ENCODE data around the gene TNS3. TPM values are rescaled to one million over a fixed set of nuclear protein-coding genes. Genes with fewer than 3 reads are reported as not detected.

TNS3 gene
- polyA plus RNA-seq, 3 donors = 92.4 to 94.7 (median 93.7) TPM

DNA sequence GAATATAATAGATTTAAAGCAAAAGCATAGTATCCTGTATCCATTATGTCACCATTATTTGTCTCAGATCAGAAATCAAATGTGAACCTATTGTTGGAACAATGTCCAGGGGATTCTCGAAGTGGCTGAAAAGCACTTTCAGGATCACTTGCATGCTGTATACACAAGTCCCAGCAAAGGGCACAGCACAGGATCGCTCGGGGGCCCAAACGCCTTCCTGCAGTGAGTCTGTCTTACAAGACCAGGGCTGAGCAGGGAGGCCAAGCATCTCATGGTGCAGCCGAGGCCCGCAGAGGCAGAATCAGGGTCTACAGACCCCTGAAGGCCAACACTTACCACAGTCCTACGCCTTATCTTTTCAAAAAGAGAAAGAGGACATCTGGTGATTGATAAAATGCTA is 92.3 kb downstream of the TNS3 start:
- DNase-seq = no peak

DNA sequence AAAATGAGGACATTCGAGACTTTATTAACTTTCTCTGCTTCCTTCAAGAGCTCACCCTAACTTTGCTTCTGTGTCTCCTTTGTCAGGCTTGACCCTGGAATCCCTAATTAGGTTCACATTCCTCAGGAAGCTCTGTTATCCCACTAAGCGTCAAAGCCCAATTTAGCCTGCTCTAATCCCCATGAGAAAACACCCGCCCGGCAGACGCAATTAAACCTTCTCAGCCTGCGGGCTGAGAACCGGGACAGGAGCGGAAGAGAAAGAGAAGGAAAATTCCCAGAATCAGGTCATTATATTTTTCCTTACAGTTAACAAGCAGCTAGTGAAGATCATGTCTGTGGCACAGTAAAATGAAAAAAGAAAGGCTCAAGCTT is 93.0 kb downstream of the TNS3 start:
- no peak for DNase-seq

DNA sequence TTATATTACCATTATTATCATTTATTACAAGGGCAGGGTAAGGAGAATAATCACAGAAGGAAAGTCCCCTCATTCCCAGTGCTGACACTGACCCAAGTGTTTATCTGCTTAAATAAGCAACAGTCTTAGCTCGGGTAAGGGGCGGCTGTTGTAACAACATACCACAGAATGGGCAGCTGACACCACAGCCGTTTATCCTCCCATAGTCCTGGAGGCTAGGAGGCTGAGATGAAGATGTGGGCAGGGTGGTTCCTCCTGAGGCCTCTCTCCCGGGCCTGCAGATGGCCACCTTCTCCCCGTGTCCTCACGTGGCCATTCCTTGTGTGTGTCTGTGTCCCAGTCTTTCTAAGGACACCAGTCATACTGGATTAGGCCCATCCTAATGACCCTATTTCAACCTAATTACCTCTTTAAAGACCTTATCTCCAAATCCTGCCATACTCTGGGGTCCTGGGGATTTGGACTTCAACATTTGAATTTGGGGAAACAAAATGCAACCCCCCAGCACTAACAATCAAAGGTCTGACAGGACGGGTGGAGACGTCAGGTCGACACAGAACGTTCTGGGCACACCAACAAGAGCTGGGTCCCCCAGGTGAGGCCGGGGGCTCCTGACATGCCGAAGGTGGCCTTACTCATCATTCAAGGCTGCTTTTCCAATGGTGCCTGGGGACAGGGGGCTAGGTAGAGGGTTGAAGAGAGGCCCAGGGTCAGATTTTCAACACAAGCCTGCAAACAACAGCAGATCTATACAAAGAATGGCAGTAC is 93.5 kb downstream of the TNS3 start:
- no peak for DNase-seq

DNA sequence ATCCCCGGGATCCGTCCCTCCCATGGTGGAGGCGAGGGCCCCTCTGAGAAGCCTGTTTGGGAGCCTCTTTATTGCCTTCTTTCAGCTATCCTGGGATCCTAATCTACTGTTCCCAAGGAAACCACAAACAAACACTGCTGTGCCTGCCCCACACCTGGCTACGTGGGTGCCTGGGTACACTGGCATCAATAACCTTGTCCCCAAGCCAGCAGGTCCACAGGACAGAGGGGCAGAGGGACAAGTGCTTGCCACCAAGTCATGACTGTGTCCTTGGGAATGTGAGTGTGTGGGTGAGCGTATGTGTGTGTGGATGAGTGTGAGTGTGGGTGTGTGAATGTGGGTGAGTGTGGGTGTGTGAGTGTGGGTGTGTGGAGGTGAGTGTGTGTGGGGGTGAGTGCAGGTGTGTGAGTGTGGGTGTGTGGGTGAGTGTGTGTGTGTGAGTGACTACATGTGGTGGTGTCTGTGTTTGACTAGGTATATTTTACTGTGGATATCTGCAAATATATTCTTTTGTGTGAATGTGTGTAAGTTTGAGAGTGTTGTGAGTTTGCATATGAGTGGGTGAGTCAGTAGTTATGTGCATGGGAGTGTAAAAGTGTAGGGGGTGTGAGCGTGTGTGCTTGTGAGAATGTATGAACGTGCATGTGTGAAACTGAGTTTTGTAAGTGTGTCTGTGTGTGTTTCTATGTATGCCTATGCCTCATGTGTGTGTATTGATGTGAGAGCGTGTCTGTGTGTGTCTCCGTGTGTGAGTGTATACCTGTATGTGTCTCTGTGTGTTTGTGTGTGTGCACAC is 96.1 kb downstream of the TNS3 start:
- no peak for DNase-seq

DNA sequence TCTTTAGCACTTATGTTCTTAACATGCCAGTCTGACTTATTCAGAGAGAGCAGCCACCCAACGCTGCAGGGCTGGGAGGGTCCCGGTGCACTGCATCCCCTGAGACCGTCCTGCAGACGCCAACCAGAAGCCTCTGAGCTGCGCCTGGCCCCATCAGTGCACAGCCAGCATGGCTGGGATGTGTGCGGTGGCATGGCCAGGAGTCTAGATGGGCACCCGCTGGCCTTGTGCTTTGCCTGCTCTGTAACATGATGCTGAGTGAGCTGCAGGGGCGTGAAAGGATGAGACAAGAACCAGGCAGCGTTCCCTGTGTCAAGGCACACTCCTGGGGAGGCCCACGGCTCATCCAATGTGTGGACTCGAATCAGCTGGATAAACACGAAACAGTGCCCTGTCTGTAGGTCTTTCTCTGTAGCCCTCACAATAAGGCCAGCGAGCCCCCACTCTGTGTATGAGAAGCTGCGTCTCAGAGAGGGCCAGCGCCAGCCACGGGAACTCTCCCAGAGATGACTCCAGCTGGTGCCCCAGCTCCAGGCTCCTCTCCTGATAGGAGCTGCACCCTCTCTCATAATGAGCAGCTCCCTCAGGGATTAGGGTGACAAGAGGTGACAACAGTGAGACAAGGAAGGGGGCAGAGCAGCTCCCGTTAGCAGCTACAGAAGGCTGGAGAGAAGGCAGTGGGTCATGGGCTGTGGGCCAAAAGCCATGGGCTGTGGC is 96.8 kb downstream of the TNS3 start:
- DNase-seq = no peak

DNA sequence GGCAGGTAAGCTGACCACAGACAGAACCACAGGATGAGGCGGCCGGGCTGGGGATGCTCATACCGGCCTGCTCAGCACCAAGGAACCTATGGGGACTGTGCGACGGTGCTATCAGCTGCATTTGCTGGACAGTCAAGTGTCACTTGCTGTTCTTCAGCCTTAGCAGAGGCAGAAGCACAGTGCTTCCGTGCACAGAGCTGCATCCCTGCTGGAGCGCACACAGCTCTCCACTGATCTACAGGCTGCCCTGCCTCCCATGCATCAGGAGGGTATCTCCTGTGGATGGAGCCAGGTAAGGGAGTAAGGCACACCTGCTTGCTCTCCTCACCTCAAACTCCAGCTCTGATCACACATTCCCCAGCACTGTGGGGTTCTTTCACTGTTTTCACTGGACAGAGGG is 97.5 kb downstream of the TNS3 start:
- no peak for DNase-seq

DNA sequence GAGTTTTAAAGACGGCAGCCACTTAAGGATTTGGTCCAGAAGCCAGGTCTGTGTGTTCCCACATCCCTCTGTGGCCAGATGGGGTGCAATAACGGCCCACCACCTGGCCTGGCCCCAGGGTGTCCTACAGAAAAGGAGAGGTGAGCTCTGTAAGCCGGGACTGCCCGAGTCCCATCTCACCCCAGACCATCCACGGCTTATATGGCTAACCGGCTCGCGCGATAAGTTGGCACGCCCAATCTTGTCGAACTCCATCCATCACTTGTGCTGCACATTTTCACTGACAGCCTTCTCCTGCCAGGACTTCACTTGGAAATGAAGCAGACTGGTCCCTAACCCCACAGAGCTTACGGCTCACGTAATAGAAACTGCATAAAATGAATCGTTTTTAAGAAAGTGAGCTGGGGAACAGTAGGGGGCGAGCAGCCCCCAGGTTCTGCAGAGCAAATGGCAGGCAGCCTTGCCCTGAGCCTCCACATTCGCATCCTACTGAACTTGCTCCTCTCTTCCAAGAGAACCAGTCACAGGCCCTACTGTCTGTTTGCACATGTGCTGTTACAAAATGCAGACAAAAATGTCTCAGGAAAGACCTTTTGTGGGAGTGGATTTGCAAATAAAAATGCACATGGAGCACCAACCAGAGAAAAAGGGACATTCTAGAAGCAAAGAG is 98.2 kb downstream of the TNS3 start:
- no peak for DNase-seq

DNA sequence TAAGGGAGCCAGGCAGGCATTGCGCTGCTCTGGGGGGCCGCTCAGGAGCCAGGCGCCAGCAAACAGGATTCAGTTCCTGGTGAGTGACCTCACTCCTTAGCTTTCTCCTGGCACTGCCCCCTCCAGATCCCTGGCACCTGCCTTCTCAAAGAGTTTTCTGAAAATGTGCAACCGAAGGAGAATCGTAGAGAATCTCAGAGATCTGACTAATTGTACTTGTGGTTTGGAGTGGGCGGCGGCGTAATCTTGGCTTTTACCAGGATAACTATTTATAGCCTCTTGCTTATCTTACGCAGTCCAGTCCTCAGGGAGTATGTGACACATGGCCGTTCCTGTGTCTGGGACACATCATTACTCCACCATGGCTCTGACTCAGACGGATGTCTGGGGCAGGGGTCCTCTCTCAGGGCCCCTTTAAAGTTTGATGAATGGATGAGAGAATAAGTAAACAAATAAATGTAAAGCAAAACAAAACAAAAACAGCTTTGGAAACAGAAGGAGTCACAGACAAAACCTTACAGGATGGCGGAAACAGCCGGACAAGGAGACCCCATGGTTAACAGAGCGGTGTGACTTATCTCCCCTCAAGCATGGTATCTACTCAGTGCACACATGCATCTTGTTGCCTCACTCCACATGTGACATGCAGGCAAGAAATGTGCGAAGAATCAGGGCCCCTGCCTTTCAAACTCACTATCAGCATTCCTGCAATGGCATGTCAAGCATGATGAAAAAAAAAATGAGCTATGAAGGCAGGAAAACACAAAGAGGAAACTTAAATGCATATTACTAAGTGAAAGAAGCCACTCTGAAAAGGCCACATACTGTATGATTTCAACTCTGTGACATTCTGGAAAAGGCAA is 99.7 kb downstream of the TNS3 start:
- no peak for DNase-seq

DNA sequence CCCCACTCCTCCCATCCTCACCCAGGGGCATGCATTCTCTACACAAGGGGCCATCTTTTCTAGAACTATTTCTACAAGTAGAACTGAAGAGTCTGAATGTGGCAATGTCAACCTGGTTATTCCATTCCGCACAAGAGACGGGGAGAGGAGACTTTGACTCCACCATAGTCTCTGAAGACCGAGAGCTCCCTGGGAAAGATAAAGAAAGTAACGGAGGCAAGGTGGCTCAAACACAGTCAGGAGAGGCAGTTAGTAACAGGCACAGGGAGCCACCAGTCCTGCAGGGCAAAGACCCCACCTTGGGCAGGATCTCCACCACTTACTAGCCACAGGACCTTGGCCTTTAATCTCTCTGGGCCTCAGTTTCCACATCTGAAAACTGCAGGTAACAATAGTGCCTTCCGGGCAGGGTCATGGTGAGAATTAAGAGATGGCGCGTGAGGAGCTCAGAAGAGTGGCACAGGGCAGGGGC is 100.3 kb downstream of the TNS3 start:
- no peak for DNase-seq

DNA sequence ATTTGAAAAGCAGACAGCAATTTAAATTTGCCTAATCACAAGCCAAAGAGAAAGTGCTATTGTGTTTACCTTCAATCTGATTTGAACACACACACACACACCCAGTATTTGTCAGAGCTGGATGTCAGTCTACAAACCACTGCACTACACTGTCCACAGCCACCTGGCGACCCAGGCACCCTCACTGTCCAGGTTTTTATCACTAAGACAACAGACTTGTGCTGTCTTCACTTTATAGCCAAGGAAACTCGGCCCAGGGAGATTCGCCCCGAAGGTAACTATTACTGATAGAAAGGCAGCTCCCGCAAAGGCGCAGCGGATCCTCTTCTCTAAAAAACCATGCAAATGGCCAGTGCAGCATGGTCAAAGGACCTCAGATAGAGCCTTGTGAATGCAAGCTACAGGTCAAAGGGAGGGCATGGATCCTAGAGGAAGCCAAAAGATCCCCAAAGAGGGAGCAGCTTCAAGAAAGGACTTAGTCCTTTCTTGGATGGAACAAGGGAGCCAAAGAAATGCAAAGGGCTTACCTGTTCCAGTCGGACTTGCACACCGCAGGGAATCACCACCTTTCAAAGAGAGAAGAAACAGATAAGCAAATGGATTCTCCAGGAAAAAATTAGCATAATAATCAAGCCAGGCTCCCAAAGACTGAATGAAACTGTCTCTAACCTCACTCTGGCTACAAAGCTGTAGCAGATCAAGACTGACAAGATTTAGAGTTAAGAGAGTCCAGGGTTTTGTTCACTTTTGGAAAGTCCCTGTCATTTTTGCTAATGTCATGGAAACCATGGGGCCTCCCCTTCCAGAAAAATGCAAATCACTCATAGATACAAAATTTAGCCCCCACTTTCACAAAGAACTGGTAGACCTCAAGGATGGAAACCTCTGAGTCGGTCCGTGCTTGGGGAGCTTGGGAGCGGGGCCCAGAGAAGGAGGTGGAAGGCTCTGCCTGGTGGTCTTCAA is 101.1 kb downstream of the TNS3 start:
- no peak for DNase-seq

DNA sequence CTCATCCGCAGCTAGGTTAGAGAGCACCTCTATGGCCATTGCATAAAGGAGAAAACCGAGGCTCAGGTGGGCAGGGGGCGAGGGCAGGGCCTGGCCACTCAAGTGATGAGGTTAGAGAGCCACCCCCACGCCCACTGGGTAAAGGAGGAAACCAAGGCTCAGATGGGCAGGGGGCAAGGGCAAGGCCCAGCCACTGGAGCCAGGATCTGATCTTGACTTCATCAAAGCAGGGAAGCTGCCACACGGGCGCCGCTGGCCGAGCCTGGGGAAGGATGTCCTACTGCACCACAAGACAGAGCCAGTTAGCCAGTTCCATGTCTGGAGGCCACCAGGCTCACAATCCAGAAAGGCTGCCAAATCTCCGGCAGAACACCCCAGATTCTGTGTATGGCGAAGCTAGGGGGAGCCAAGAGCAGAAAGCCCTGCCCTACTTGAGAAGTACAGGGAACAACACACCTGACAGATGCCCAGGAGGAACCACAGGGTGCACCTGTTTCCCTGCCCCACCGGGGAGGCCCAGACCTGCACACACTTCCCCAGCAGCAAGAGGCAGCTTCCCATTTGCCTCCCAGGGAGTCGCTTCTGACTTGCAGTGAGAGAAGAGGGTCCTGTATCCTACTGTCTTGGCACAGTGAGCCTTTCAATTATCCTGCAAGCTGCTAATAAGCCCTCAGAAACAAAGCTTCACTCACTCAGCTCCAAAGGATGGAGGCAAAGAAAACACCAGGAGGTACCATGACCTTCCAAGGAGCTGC is 101.9 kb downstream of the TNS3 start:
- no peak for DNase-seq

DNA sequence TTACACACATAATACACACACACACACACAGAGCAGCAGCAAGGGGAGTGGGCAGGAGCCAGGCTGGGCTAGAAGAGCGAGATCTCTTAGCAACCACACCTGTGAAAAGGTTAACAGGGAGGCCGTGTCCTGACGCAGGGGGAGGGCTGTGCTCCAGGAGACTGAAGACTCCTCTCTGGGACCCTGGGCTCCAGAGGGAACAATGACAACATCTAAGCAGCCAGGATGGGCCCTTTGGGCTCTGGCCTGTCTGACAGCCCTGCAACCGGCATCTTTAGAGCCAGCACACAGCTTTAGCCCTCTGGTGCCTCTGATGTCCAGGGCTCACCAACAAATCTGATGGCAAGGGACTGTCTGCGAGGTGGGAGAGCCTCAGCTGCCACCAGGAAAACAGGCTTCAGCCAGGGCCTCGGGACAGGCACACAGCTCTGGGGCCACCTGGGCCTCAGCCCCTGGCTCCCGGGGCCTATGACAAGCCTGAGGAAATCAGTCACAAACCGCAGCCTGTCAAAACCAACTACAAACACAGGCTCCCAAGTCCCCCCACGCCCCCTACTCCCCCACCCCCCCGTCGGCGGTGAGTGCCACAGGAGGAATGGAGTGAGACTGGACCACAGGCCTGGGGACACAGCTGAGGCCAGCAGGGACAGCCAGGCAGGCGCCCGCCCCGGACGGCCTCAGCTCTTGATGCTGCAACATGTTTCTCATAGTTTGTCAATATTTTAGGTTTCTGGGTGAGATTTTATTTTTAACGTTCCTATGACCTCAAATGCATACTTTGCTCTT is 102.8 kb downstream of the TNS3 start:
- DNase-seq = no peak

DNA sequence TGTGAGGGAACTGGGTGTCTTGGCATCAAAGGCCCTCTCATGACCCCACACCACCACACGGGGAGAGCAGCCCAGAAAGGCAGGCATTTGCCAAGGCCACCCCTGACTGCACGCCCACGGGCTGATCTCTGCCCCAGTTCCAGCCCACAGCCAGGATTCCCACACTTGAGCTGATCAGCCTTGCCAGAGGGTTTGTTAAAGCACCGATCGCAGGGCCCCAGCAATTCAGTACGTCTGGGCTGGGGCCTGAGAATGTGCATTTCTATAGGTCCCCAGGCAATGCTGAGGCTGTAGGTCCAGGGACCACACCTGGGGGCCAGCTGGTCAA is 103.9 kb downstream of the TNS3 start:
- no peak for DNase-seq

DNA sequence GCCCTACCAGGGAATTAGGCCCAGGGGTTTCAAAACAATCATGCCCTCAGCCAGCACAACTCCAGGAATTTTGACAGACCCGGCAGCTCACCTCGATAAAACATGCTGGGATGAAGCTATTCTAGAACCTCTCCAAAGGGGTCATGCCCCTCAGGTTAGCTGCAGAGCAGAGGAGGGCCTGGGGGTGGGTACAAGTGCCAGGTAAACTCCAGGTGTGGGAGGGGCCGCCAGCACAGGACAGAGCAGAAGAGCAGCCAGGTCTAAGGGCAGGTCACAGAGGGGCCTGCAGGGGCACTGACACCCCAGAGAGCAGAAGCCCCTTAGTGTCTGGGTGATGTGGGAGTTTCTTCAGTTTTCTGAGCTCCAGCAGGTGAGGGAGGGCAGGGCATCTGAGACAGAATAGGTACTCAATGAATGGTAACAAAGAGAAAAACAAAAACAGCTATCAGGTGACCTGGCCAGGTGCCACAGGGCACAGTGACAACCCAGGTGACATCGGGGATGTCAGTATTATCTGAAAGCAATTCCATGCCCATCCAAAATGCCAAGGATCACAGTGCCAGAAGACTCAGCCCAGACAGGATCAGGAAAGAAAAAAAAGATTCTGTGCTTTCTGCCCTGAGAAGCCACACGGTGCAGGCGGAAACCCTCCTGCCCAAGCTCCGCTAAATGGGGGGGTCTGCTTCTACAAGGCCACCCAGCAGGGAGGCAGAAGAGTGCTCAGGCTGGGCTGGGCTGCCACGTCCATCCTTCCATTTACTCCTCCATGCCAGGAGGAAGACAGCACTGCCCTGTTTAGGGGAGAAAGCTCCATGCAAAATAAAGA is 104.5 kb downstream of the TNS3 start:
- DNase-seq = no peak

DNA sequence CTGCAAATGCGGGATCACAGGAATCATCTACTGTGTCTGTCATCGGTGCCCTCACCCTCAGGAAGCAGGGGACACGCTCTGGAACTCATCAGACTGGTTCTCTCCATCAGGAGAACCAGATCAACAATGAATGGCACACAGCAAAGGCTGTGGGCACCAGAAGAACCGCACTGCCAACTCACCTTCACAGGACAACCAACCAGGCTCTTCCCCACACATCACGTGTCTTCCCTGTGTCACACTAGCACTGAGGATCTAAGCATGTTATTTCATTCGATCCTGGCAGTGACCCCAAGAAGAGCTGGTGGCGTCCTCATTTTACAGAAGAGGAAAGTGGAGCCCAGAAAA is 106.1 kb downstream of the TNS3 start:
- no peak for DNase-seq

DNA sequence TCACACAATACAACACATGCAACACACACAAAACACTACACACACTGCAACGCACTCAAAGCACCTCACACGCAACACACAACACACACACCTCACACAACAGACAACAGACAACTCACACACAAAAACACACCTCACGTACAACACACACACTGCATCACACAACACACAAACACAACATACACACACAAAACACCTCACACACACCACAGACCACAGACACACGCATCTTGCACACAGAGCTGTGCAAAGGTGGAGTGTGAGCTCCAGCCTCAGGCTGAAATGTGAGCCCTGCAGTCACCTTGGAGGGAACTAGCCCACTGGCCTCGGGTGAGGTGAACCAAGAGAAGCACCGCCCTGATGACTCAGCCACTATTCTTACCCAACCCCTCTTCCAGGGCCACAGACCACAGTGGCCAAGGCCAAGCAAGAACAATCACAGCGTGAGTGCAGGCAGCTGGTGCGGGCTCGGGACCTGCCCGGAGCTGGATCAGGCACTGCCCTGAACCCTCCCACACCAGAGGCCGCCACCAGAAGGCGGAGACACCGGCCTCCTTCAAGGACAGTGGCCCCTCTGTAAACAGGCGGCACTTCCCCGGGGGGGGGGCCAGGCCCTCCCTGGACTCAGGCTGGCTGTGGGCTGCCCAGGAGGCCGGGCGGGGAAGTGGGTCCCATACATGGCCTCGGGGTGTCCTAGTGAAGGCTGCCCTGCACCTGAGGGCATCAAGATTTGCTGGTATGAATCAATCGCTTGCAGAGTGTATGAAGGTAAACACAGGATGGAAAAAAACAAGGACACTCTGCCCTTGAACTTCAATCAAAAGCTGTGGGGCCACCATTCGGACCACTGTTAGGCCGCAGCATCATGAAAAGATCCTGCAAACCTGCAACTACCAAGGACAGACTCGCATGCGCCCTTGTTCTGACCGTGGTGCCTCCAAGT is 106.7 kb downstream of the TNS3 start:
- peak; percentile 84 for DNase-seq

Measured in renal pelvis (tissue), 4 donors.